Ascending aorta (tissue), 2 donors: ENCODE data around the gene PABPN1. TPM values are rescaled to one million over a fixed set of nuclear protein-coding genes. Genes with fewer than 3 reads are reported as not detected.
A peak's percentile ranks its signal among the peaks of the same experiment; 100 is the strongest.
"Not testable (repeated sequence)": the region's sequence is repeated elsewhere in the genome, so short reads cannot be mapped to it uniquely, and the experiment has no call there.

Source experiments
- DNase-seq, 2 donors: peaks; one replicate each; pipeline ENCODE4 v3.0.0-alpha.2; 2019; ENCODE audit warnings: low spot score in 2 of 2
- H3K27ac ChIP-seq, 2 donors: fragments of 200-600 bp; sonication (generic); one replicate each; pipeline ENCODE4 v1.5.1; 2016 to 2017; ENCODE audit warnings: mild to moderate bottlenecking in 1 of 2
- H3K27me3 ChIP-seq: fragments of 200-600 bp; sonication (generic); one replicate; pipeline ENCODE4 v1.5.1; 2017
- H3K36me3 ChIP-seq, 2 donors: fragments of 200-600 bp; sonication (generic); one replicate each; pipeline ENCODE4 v1.5.1; 2016
- H3K4me1 ChIP-seq, 2 donors: fragments of 200-600 bp; sonication (generic); one replicate each; pipeline ENCODE4 v1.5.1; 2016 to 2017; ENCODE audit warnings: mild to moderate bottlenecking in 1 of 2
- H3K4me3 ChIP-seq, 2 donors: fragments of 200-600 bp; sonication (generic); one replicate each; pipeline ENCODE4 v1.5.1; 2016 to 2017; ENCODE audit warnings: mild to moderate bottlenecking in 1 of 2
- H3K9me3 ChIP-seq, 2 donors: fragments of 200-600 bp; sonication (generic); one replicate each; pipeline ENCODE4 v1.5.1; 2016
- CTCF ChIP-seq, 3 experiments: fragments of 200-600 bp in 2 of 3; fragments of 450-650 bp in 1 of 3; sonication (generic) in 2 of 3; IDR thresholded peaks; one replicate each; pipeline ENCODE4 v1.5.1; 2016 to 2019; ENCODE audit warnings: antibody characterized with exemption in 3 of 3, mild to moderate bottlenecking in 1 of 3, moderate library complexity in 1 of 3
- intact Hi-C: fragments of 100-400 bp; cut with DNase I; formaldehyde crosslinking; loops from one replicate; pipeline ENCODE4 v1.15.1; 2023
- total RNA-seq: library from RNA; depleted of rRNA; stranded (reverse); fragments of >200 nt; gene quantifications from one replicate; pipeline ENCODE4 v1.1.0, GENCODE V29; 2016

The PABPN1 gene
- total RNA-seq, 1 donor from 2014 or later = 90.6 TPM

DNA sequence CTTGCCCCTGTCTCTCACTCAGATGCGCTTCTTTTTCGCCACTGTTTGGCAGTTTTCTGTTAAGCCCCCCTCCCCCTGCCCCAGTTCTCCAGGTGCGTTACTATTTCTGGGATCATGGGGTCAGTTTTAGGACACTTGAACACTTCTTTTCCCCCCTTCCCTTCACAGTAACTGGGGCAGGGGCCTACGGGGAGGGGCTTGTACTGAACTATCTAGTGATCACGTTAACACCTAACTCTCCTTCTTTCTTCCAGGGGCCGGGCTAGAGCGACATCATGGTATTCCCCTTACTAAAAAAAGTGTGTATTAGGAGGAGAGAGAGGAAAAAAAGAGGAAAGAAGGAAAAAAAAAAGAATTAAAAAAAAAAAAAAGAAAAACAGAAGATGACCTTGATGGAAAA is 3.7 kb downstream of the PABPN1 start:
- DNase-seq = peak in 1 of 2 donors; percentile 55
- TF ChIP-seq CTCF (IDR thresholded peaks at IDR 0.05) = no peak
- H3K4me1 ChIP-seq = peaks cover 5 to 16% of the 10 kb centered on the region in 2 donors
- H3K36me3 ChIP-seq = peaks cover 25 to 32% of the 10 kb centered on the region in 2 donors
- intact Hi-C loops = loop anchor here (5.0 to 10.0 kb wide), 2 partner anchors 232 to 1040 kb away; partner anchors contain the start of genes NFATC4 and THTPA
- no peak overlapping the region for H3K4me3 ChIP-seq
- no peaks in the 10 kb centered on the region for H3K9me3 ChIP-seq
- H3K27ac ChIP-seq = no peak overlapping the region
- H3K27me3 ChIP-seq = no peaks in the 10 kb centered on the region

GRCh38 chr14:23325746-23326145 is 4.5 kb downstream of the PABPN1 start:
- Histone ChIP-seq H3K36me3 (peaks cover 25 to 32% of the 10 kb centered on the region in 2 donors), H3K4me1 (peaks cover 5 to 11% of the 10 kb centered on the region in 2 donors)
- not testable (repeated sequence) for H3K9me3 ChIP-seq, DNase-seq, H3K4me3 ChIP-seq, H3K27me3 ChIP-seq, H3K27ac ChIP-seq
- intact Hi-C loops = loop anchor here (10.0 kb wide), 1 partner anchor 1039 kb away; the partner anchor contains the start of gene NFATC4

- Histone ChIP-seq H3K4me1 (peaks cover 5 to 11% of the 10 kb centered on the region in 2 donors), H3K27me3 (no peaks in the 10 kb centered on the region), H3K36me3 (peaks cover 25 to 32% of the 10 kb centered on the region in 2 donors), H3K4me3 (no peak overlapping the region), H3K27ac (no peak overlapping the region), H3K9me3 (no peaks in the 10 kb centered on the region)
- peak in 1 of 2 donors; percentile 49 for DNase-seq
- no peak for TF ChIP-seq CTCF (IDR thresholded peaks at IDR 0.05)
- intact Hi-C loops = loop anchor here (10.0 kb wide), 1 partner anchor 1038 kb away; the partner anchor contains the start of gene NFATC4
Observed at GRCh38 chr14:23326491-23327332, 5.5 kb downstream of the PABPN1 start.

GRCh38 chr14:23327947-23328744 is 6.9 kb downstream of the PABPN1 start:
- Histone ChIP-seq H3K27me3 (no peaks in the 10 kb centered on the region), H3K9me3 (no peaks in the 10 kb centered on the region), H3K4me3 (no peak overlapping the region), H3K27ac (no peak overlapping the region), H3K4me1 (peaks cover under 1 to 2% of the 10 kb centered on the region in 2 donors), H3K36me3 (peaks cover 22 to 29% of the 10 kb centered on the region in 2 donors)
- DNase-seq = peak in 1 of 2 donors; percentile 85
- intact Hi-C loops = loop anchor here (1.0 to 10.0 kb wide), 2 partner anchors 52 to 1037 kb away; partner anchors contain the start of gene NFATC4
- peak; percentile 78 to 88 (median 82) for TF ChIP-seq CTCF (IDR thresholded peaks at IDR 0.05)

DNA sequence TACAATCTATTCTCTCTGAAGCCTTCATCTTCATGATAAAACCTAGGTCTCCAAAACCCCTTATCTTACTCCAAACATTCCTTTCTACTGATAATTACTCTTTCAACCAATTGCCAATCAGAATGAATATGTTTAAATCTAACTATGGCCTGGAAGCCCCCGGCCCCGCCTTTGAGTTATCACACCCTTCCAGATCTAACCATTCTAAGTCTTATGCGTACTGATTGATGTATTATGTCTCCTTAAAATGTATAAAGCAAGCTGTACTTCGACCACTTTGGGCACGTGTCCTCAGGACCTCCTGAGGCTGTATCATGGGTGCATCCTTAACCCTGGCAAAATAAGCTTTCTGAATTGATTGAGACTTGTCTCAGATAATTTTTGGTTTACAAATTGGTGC is 14.4 kb downstream of the PABPN1 start:
- H3K27me3 ChIP-seq = no peaks in the 10 kb centered on the region
- no peak overlapping the region for H3K4me3 ChIP-seq
- TF ChIP-seq CTCF (IDR thresholded peaks at IDR 0.05) = no peak
- DNase-seq = no peak
- no peaks in the 10 kb centered on the region for H3K36me3 ChIP-seq
- intact Hi-C loops = no loop called here
- H3K4me1 ChIP-seq = no peaks in the 10 kb centered on the region
- no peaks in the 10 kb centered on the region for H3K9me3 ChIP-seq
- H3K27ac ChIP-seq = no peak overlapping the region
